ENCODE measurements around the gene SLC29A4.

GRCh38 chr7:5315761-5316160 lies 33.0 kb downstream of the SLC29A4 start:
- no peak for TF ChIP-seq TAF1 (IDR thresholded peaks at IDR 0.05; ENCODE audit: borderline replicate concordance, low read depth, low read length)
- no peak for TF ChIP-seq POLR2A (IDR thresholded peaks at IDR 0.05; ENCODE audit: low read depth, low read length)
- TF ChIP-seq POLR2AphosphoS5 (IDR thresholded peaks at IDR 0.05; ENCODE audit: low read depth, low read length): no peak
